Mucosa of rectum (tissue), 2 donors: ENCODE measurements around the gene IGSF5.

Source experiments
- H3K27ac ChIP-seq, 2 donors: one replicate each; pipeline ENCODE4 v1.7.0; 2013; ENCODE audit warnings: inconsistent platforms in 2 of 2, low read depth in 2 of 2, low read length in 2 of 2
- H3K27me3 ChIP-seq, 2 donors: one replicate each; pipeline ENCODE4 v1.7.0; 2013; ENCODE audit warnings: low read length in 2 of 2; ENCODE audit not compliant: control insufficient read depth in 2 of 2, insufficient read depth in 2 of 2
- H3K36me3 ChIP-seq, 2 donors: one replicate each; pipeline ENCODE4 v1.7.0; 2013; ENCODE audit warnings: low read length in 2 of 2; ENCODE audit not compliant: control insufficient read depth in 2 of 2, insufficient read depth in 2 of 2
- H3K4me1 ChIP-seq, 2 donors: one replicate each; pipeline ENCODE4 v1.7.0; 2013; ENCODE audit warnings: low read length in 2 of 2, mild to moderate bottlenecking in 1 of 2; ENCODE audit not compliant: control insufficient read depth in 2 of 2, insufficient read depth in 2 of 2
- H3K4me3 ChIP-seq, 2 donors: one replicate each; pipeline ENCODE4 v1.7.0; 2013; ENCODE audit warnings: low read length in 2 of 2
- H3K9ac ChIP-seq, 2 donors: one replicate each; pipeline ENCODE4 v1.7.0; 2013; ENCODE audit warnings: low read length in 2 of 2, low read depth in 1 of 2, mild to moderate bottlenecking in 1 of 2
- H3K9me3 ChIP-seq, 2 donors: one replicate each; pipeline ENCODE4 v1.7.0; 2013; ENCODE audit warnings: low read length in 2 of 2; ENCODE audit not compliant: control insufficient read depth in 2 of 2
- donor health status: healthy.
- donor health status: Normal muscosa, but diverticular disease.

The IGSF5 gene

DNA sequence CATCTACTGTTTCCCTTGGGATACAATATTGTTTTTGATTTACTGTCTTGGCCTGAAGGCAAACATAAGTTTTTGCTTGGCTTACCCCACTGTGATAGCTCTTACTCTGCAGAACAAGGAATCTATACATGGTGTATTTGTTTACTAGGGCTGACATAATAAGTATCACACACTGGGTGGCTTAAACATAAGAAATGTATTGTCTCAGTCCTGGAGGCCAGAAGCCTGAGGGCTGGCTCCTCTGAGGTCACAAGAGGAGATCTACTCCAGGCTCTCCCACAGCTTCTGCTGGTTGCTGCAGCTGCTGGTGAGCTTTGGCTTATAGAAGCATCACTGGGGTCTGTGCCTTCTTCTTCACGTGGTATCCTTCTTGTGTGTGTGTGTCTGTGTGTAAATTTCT is 30.7 kb upstream of the IGSF5 start:
- Histone ChIP-seq H3K9ac (no peak overlapping the region), H3K4me3 (no peak overlapping the region), H3K36me3 (no peaks in the 10 kb centered on the region), H3K27me3 (no peaks in the 10 kb centered on the region), H3K27ac (no peak overlapping the region), H3K4me1 (peaks cover 0 to 7% of the 10 kb centered on the region in 2 donors), H3K9me3 (no peaks in the 10 kb centered on the region)

DNA sequence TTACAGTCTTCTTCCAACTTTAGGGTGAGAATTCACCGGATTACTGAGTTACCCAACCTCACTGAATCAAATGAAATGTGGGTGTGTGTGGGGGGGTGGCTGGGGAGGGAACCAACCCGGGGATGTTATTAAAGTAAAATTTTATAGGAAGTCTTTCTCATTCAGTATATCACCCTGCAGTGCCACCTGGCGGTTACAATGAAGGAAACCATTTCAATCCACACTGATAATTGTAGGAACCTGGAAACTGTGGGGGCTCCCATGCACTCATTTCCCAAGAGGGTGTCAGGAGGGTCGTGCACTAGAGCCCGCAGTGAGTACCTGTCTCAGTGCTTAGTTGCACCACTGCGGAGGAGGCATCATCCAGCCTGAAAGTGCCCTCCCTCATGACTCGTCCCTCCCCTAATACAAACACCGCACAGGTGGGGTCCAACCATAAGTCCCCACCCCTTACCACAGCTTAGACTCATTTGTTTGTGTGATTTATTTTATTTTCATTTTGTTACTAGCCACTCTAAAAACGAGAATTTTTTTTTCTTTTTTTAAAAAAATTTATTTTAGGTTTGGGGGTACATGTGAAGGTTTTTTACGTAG is 29.1 kb upstream of the IGSF5 start:
- no peaks in the 10 kb centered on the region for H3K36me3 ChIP-seq
- H3K9me3 ChIP-seq: no peaks in the 10 kb centered on the region
- peak overlapping the region in 1 of 2 donors; percentile 30 for H3K4me3 ChIP-seq
- no peaks in the 10 kb centered on the region for H3K27me3 ChIP-seq
- H3K4me1 ChIP-seq: peaks cover 0 to 7% of the 10 kb centered on the region in 2 donors
- H3K27ac ChIP-seq: no peak overlapping the region
- H3K9ac ChIP-seq: no peak overlapping the region

DNA sequence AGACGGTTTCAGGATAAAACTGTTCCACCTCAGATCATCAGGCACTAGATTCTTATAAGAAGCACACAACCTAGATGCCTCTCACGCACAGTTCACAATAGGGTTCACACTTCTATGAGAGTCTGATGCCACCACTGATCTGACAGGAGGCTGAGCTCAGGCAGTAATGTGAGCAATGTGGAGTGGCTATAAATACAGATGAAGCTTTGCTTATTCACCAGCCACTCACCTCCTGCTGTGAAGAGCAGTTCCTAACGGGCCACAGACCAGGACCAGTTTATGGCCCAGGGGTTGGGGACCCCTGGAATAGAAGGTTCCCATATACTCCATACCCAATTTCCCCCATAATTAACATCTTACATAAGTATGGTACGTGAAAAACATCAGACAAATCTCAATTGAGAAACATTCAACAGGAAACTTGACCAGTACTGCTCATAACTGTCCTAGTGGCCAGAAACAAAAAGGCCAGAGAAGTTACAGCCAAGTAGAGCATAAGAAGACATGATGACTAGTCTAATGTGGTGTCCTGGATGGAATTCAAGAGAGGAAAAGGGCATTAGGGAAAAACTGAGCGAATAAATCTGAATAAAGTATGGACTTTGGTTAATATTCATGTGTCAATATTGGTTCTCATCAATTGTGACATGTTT is 24.7 kb upstream of the IGSF5 start:
- Histone ChIP-seq H3K4me1 (peaks cover 0 to 9% of the 10 kb centered on the region in 2 donors), H3K9ac (no peak overlapping the region), H3K27ac (no peak overlapping the region), H3K27me3 (no peaks in the 10 kb centered on the region), H3K9me3 (no peaks in the 10 kb centered on the region), H3K36me3 (no peaks in the 10 kb centered on the region), H3K4me3 (no peak overlapping the region)

DNA sequence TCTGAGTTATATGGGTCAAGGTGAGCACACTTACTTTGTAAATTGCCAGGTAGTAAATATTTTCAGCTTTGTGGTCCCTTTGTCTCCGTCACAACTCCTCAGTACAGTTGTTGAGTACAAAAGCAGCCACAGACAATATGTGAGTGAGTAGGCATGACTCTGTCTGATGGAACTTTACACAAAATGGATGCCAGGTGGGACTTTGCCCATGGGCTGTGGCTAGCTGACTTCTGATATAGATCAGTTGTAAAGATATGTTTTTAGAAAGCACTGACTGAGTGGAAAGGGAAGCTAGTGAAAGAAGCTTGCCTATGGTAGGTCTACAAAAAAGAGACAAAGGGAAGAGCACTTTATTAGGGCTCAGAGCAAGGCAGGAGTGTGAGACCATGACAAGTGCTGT is 23.1 kb upstream of the IGSF5 start:
- Histone ChIP-seq H3K9ac (no peak overlapping the region), H3K27ac (peak overlapping the region in 1 of 2 donors; percentile 49), H3K4me3 (no peak overlapping the region), H3K36me3 (no peaks in the 10 kb centered on the region), H3K4me1 (peaks cover 0 to 6% of the 10 kb centered on the region in 2 donors), H3K9me3 (no peaks in the 10 kb centered on the region), H3K27me3 (no peaks in the 10 kb centered on the region)

DNA sequence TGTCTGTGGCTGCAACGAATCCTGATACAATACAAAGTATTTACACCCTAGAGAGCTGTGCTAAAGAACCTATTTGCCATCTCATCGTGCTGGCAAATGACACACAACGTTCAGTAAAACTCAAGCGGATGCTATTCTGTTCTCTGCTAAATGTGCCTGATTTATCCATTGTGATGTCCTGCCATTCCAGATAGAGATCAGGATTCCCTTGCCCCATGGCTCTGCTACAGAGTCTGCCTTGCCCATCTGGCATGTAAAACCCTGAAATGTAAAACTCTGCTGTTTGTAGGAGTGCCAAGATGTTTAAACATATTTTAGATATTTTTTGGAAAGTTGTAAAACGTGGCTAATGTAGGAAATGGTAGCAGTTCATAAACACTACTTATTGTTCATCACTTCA is 20.0 kb upstream of the IGSF5 start:
- Histone ChIP-seq H3K9ac (no peak overlapping the region), H3K27ac (no peak overlapping the region), H3K9me3 (no peaks in the 10 kb centered on the region), H3K4me1 (peaks cover 0 to 6% of the 10 kb centered on the region in 2 donors), H3K4me3 (no peak overlapping the region), H3K27me3 (no peaks in the 10 kb centered on the region), H3K36me3 (no peaks in the 10 kb centered on the region)

DNA sequence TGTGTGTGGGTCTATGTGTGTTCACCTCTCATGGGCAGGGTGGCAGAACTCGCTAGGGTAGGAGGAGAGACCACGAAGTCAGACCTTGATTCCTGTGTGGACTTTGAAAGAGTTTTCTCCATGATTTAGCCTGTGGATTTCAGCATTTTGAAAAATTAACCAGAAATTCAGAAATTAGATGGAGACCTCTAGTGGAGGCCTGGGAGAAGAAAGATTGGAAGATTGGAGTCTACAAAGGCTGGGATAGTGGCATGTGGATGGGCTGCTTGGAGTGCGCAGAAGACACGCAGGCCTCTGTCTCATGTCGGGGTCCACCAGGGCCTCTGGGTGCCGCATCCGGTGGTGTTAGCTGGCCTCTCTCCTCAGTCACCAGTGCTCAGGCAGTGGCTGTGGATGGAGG is 18.9 kb upstream of the IGSF5 start:
- no peaks in the 10 kb centered on the region for H3K9me3 ChIP-seq
- no peaks in the 10 kb centered on the region for H3K36me3 ChIP-seq
- no peak overlapping the region for H3K27ac ChIP-seq
- H3K9ac ChIP-seq: no peak overlapping the region
- peaks cover 0 to 6% of the 10 kb centered on the region in 2 donors for H3K4me1 ChIP-seq
- no peak overlapping the region for H3K4me3 ChIP-seq
- no peaks in the 10 kb centered on the region for H3K27me3 ChIP-seq

DNA sequence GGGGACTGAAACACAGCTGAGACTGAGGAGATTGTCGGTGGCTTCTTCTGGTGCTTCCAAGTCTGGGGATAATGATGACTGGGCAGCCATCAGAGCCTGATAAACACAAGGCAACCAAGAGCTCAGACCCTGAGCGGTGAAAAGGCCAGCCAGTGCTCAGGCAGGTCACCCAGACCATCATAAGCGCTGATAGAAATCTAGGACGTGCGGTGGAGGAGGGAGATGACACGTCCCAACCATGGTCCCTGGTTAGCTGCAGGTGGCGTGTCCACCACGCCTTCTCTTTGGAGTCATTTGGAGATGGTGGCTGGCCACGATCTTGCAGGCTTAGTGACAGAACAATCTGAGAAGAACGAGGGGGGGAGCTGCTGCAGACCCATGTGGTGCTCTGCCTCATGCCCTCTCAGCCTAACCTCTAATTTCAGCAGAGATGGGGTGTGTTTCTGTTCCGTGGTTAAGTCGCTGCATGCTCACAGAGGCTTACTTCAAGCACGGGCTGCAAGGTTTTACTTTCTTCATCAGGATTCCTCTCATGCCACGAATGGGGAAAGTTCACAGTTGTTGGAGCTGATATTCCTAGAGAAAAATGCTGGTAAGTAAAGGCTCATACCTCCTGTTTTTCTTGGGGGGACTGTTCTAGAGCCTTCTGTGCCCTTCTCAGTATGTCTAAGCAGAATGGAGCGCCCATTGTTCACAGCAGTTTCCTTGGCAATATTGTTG is 17.4 kb upstream of the IGSF5 start:
- H3K4me1 ChIP-seq: no peaks in the 10 kb centered on the region
- no peak overlapping the region for H3K4me3 ChIP-seq
- H3K27me3 ChIP-seq: no peaks in the 10 kb centered on the region
- H3K27ac ChIP-seq: no peak overlapping the region
- no peak overlapping the region for H3K9ac ChIP-seq
- H3K9me3 ChIP-seq: no peaks in the 10 kb centered on the region
- no peaks in the 10 kb centered on the region for H3K36me3 ChIP-seq

DNA sequence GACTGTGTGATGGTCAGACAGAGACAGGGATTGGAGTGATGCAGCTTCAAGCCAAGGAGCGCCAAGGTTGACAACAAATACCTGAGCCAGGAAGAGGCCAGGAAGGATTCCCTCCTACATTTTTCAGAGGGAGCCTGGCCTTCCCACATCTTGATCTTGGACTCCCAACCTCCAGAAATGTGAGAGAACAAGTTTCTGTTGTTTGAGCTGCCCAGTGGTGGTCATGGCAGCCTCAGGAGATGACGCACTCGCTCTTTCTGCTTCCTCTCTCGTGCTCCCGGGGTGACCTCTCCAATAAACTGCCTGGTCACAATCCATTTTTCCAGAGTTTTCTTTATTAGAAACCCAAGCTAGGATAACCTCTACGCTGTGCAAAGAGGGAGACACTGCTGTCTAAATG is 16.6 kb upstream of the IGSF5 start:
- H3K27me3 ChIP-seq: no peaks in the 10 kb centered on the region
- no peaks in the 10 kb centered on the region for H3K36me3 ChIP-seq
- no peak overlapping the region for H3K9ac ChIP-seq
- no peaks in the 10 kb centered on the region for H3K4me1 ChIP-seq
- H3K9me3 ChIP-seq: no peaks in the 10 kb centered on the region
- no peak overlapping the region for H3K4me3 ChIP-seq
- no peak overlapping the region for H3K27ac ChIP-seq

DNA sequence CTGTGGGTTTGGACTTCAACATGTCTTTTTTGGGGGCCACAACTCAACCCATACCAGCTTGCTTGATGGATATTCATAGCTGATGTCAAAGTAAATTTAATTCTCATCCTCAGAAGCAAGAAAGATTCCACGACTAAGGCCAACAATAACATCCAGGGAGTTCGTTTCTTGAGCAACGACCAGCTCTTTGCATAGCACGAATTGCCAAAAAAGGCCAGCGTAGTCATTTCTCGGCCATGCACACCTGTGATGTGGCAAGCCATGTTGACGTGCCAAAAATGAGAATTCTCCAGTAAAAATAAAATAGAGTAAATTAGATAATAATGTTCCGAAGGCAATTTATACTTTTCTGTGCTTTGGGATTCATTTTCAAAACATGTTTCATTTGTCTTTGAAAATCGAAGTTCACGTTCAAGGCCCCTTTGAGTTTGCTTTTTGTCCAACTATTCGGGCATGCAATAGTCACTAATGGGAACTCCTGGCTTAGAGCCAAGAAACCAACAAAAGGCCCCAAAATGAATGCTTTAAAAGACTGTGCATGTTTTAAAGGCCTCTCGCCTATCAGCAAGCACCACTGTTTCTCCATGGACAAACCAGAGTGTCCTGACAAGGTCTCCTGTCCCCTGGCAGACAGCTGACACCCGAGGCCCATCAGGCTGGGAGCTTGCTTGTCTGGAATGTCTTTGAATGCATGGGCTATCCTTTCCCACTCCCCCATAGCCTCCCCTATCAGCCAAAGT is 14.4 kb upstream of the IGSF5 start:
- Histone ChIP-seq H3K4me1 (no peaks in the 10 kb centered on the region), H3K27ac (no peak overlapping the region), H3K36me3 (no peaks in the 10 kb centered on the region), H3K9me3 (no peaks in the 10 kb centered on the region), H3K4me3 (no peak overlapping the region), H3K27me3 (no peaks in the 10 kb centered on the region), H3K9ac (no peak overlapping the region)

DNA sequence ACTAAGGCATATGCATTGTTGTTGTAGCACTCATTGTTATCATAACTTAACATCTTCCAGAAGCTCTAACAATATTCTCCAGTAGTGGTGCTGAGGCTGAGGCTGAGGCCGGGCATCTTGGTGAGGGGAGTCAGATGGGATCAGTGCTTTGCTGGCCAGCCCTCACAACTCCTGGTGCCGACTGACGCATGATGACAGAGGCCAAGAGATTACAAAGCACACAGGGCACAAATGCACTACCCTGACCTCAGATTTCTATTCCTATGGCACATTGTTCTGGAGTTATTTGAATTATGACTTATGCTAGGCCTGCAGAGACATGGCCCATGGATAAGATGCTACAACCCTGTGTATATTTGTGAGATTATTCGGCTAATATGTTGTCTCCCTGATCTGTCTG is 8.3 kb upstream of the IGSF5 start:
- no peaks in the 10 kb centered on the region for H3K9me3 ChIP-seq
- H3K27ac ChIP-seq: no peak overlapping the region
- no peaks in the 10 kb centered on the region for H3K27me3 ChIP-seq
- H3K4me1 ChIP-seq: no peaks in the 10 kb centered on the region
- no peak overlapping the region for H3K9ac ChIP-seq
- no peaks in the 10 kb centered on the region for H3K36me3 ChIP-seq
- H3K4me3 ChIP-seq: no peak overlapping the region
